Measurements from ENCODE around the gene FRMD6.

GRCh38 chr14:51613416-51613815, 38.3 kb upstream of the FRMD6 start:
- TF ChIP-seq YY1 (IDR thresholded peaks at IDR 0.05; ENCODE audit: insufficient read depth, insufficient read length) (no peak), ZNF274 (IDR thresholded peaks at IDR 0.05; ENCODE audit: low read depth, low read length) (no peak)
